Chondrocyte (in vitro differentiated cells): Measurements from ENCODE around the gene ECHS1. TPM values are rescaled to one million over a fixed set of nuclear protein-coding genes. Genes with fewer than 3 reads are reported as not detected.

ENCODE experiments used
- DNase-seq: peaks from one replicate; pipeline ENCODE4 v3.0.0; 2021; ENCODE audit warnings: mixed read lengths, low spot score
- H3K27ac Mint-ChIP-seq: one replicate; pipeline ENCODE4 v1.8.0; 2021; ENCODE audit warnings: mild to moderate bottlenecking, moderate library complexity, mixed read lengths; ENCODE audit not compliant: unreplicated experiment
- H3K27me3 Mint-ChIP-seq: 2 replicates; pipeline ENCODE4 v1.8.0; 2021; ENCODE audit warnings: low read depth, mixed read lengths
- H3K36me3 Mint-ChIP-seq: 2 replicates; pipeline ENCODE4 v1.8.0; 2021; ENCODE audit warnings: low read depth, mixed read lengths
- H3K4me1 Mint-ChIP-seq: 2 replicates; pipeline ENCODE4 v1.8.0; 2021; ENCODE audit warnings: low read depth, mild to moderate bottlenecking, mixed read lengths
- H3K4me3 Mint-ChIP-seq: one replicate; pipeline ENCODE4 v1.8.0; 2021; ENCODE audit warnings: mild to moderate bottlenecking, moderate library complexity, mixed read lengths; ENCODE audit not compliant: unreplicated experiment
- H3K9me3 Mint-ChIP-seq: 2 replicates; pipeline ENCODE4 v1.8.0; 2021; ENCODE audit warnings: low read depth, mixed read lengths
- CTCF ChIP-seq: fragments of 200-600 bp; sonication (generic); IDR thresholded peaks from 2 replicates; pipeline ENCODE4 v1.5.0; 2021; ENCODE audit warnings: antibody characterized with exemption, mild to moderate bottlenecking, moderate library complexity
- total RNA-seq: library from RNA; stranded (reverse); gene quantifications from 3 replicates; pipeline ENCODE4 v1.2.1, GENCODE V29; 2021

ECHS1 gene
- total RNA-seq, 1 donor from 2014 or later: 58.9 TPM

- no peaks in the 10 kb centered on the region for H3K36me3 Mint-ChIP-seq
- no peak for TF ChIP-seq CTCF
- H3K4me3 Mint-ChIP-seq: no peak overlapping the region
- H3K27ac Mint-ChIP-seq: no peak overlapping the region
- no peak for DNase-seq
- peaks cover 10% of the 10 kb centered on the region for H3K27me3 Mint-ChIP-seq
- peaks cover 5% of the 10 kb centered on the region for H3K9me3 Mint-ChIP-seq
- no peaks in the 10 kb centered on the region for H3K4me1 Mint-ChIP-seq
Observed at GRCh38 chr10:133341983-133342382, 31.2 kb downstream of the ECHS1 start.

- H3K4me1 Mint-ChIP-seq: peaks cover under 1% of the 10 kb centered on the region
- no peak overlapping the region for H3K4me3 Mint-ChIP-seq
- peak; percentile 77 for DNase-seq
- H3K9me3 Mint-ChIP-seq: peaks cover 5% of the 10 kb centered on the region
- H3K27ac Mint-ChIP-seq: no peak overlapping the region
- no peak for TF ChIP-seq CTCF
- H3K36me3 Mint-ChIP-seq: no peaks in the 10 kb centered on the region
- H3K27me3 Mint-ChIP-seq: peaks cover 8% of the 10 kb centered on the region
Observed at GRCh38 chr10:133339708-133340380, 33.3 kb downstream of the ECHS1 start.

DNA sequence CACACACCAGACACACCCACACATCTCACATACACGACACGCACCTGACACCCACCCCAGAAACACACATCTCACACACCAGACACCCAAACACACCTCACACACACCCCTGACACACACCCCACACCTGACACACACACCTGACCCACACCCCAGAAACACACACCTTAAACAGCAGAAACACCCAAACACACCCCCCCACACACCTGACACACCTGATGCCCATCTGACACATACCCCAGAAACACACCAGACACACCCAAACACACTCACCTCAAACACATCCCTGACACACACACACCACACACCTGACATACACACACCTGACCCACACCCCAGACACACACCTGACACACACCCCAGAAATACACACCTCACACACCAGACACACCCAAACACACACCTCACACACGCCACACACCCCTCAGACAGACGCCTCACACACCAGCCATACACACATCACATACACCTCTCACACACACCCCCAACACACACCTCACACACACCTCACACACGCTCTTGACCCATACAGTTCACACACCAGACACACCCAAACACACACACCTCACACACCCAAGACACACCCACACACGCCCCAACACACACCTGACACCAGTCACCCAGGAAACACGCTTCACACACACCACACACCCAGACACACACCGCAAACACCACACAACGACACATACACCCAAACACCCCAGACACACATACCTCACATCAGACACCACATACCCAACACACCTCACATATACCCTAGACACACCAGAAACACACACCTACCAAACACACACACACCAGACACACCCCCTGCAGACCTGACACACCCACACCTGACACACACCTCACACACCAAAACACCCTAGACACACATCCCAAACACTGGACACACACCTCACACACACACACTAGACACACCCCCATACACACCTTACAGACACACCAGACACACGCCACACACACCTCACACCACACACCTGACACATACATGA, 34.8 kb downstream of the ECHS1 start:
- TF ChIP-seq CTCF: no peak
- Mint-ChIP-seq H3K4me3 (no peak overlapping the region), H3K27ac (no peak overlapping the region), H3K36me3 (no peaks in the 10 kb centered on the region), H3K27me3 (peaks cover 15% of the 10 kb centered on the region), H3K9me3 (peaks cover 5% of the 10 kb centered on the region), H3K4me1 (peaks cover 3% of the 10 kb centered on the region)
- no peak for DNase-seq

DNA sequence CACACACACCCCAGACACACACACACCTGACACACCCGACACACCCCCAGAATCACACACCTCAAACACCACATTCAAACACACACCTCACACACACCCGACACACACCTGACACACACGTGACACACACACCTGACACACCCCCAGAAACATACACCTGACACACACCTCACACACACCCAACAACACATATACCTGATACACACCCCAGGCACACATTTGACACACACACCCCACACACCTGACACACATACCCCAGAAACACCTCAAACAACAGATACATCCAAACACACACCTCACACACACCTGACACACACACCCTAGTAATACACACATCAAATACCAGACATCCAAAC, 35.8 kb downstream of the ECHS1 start:
- Mint-ChIP-seq H3K36me3 (no peaks in the 10 kb centered on the region), H3K27ac (no peak overlapping the region), H3K27me3 (peaks cover 23% of the 10 kb centered on the region), H3K9me3 (peaks cover 5% of the 10 kb centered on the region), H3K4me3 (no peak overlapping the region), H3K4me1 (peaks cover 3% of the 10 kb centered on the region)
- no peak for DNase-seq
- no peak for TF ChIP-seq CTCF

DNA sequence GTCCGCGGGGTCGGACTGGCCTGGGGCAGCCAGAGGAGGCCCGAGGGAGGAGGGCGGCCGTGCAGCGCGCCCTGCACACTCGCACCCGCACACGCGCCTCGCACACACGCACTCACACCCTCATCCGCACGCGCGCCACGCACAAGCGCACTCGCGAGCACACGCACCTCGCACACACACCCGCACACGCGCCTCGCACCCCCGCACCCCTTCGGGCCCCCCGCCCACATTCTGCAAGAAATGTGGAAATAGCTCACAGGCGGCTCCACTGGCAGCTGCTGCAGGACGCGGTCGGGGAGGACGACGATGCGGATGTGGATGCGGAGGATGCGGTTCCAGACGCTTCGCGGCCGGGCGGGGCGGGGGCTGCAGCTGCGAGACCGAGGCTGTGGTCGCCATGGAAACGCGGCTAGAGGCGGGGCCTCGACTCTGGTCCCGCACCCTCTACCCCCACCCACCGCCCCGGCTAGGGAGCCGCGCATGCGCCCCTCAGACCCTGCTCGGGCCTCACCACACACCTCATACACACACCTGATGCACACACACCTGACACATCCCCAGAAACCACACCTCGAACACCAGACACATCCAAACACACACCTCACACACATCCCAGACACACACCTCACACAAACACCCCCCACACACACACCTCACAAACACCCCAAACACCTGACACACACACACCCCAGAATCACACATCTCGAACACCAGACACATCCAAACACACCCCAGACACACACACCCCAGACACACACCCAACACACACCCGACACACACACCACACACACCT, 36.4 kb downstream of the ECHS1 start, which contains the start of gene CALY:
Gene CALY (minus strand): TSS at position 320 of the 793 bp plus-strand sequence. CDS start 7,907 bp downstream, outside the sequence.
- Mint-ChIP-seq H3K36me3 (no peaks in the 10 kb centered on the region), H3K27ac (no peak within 1 kb of the TSS), H3K4me3 (peak within 1 kb of the TSS; percentile 70), H3K4me1 (peaks cover 3% of the 10 kb centered on the region), H3K9me3 (peaks cover 3% of the 10 kb centered on the region), H3K27me3 (peaks cover 26% of the 10 kb centered on the region)
- no peak for TF ChIP-seq CTCF
- no peak for DNase-seq
